GM12878 (cell line): Measurements from ENCODE around the gene MAGI2. TPM values are rescaled to one million over a fixed set of nuclear protein-coding genes. Genes with fewer than 3 reads are reported as not detected.

Experiments
- ATAC-seq: fragments of 200-7000 bp; cut with Tn5 transposase; 3 replicates; pipeline ENCODE4 v1.9.1; 2020; ENCODE audit warnings: mild to moderate bottlenecking, moderate library complexity
- BruUV-seq: library from RNA; stranded (reverse); fragments of 400-500 nt; replicated peaks from 2 replicates; lab custom pipeline; 2021; lab: Mats Ljungman, UMichigan
- CTCF ChIA-PET: fragments of 300-600 bp; sonication (Branson Sonifier 250); formaldehyde crosslinking; extraction: SDS; loops from one replicate; lab custom pipeline; 2021; ENCODE audit warnings: inconsistent platforms; lab: Yijun Ruan, JAX
- POLR2A ChIA-PET: fragments of 350-600 bp; formaldehyde crosslinking; extraction: SDS; loops from one replicate; lab custom pipeline; 2021; ENCODE audit warnings: inconsistent platforms; lab: Charles Lee
- RAD21 ChIA-PET: fragments of 300-600 bp; sonication (Branson Sonifier 250); formaldehyde crosslinking; loops from one replicate; lab custom pipeline; 2023; ENCODE audit warnings: antibody characterized with exemption; ENCODE audit not compliant: unreplicated experiment; lab: Charles Lee
- SMC1A ChIA-PET: fragments of 300-600 bp; sonication (Branson Sonifier 250); formaldehyde crosslinking; loops from one replicate; lab custom pipeline; 2023; ENCODE audit not compliant: unreplicated experiment, uncharacterized antibody; lab: Charles Lee
- DNase-seq: peaks from one replicate; pipeline ENCODE4 v3.0.0-alpha.2; 2011; ENCODE audit warnings: low read depth, low spot score
- FAIRE-seq: peaks from 3 replicates; lab custom pipeline; 2011; peaks lifted over from hg19 to GRCh38; lab: Jason Lieb, UNC
- H2AFZ ChIP-seq: 2 replicates; pipeline ENCODE4 v1.6.0; 2011; ENCODE audit warnings: low read depth, low read length, control low read depth; ENCODE audit not compliant: control insufficient read depth
- H3K27ac ChIP-seq: 2 replicates; pipeline ENCODE4 v1.5.1; 2011; ENCODE audit warnings: control low read depth; ENCODE audit not compliant: control insufficient read depth, insufficient read depth
- H3K27me3 ChIP-seq, 2 experiments: replicated peaks in 1 of 2; 2 replicates each; pipeline versions ENCODE4 v1.6.0 to v1.6.1; 2011; ENCODE audit warnings: low read length in 1 of 2; ENCODE audit not compliant: control insufficient read depth in 2 of 2, insufficient read depth in 2 of 2
- H3K36me3 ChIP-seq, 2 experiments: 2 replicates each; pipeline ENCODE4 v1.5.1; 2011; ENCODE audit warnings: low read length in 1 of 2; ENCODE audit not compliant: control insufficient read depth in 2 of 2, insufficient read depth in 2 of 2
- H3K4me1 ChIP-seq: 2 replicates; pipeline ENCODE4 v1.6.1; 2011; ENCODE audit warnings: mild to moderate bottlenecking, low read length, moderate library complexity, mixed read lengths; ENCODE audit not compliant: control insufficient read depth, insufficient read depth
- H3K4me2 ChIP-seq: 2 replicates; pipeline ENCODE4 v1.6.0; 2011; ENCODE audit warnings: control low read depth; ENCODE audit not compliant: control insufficient read depth, insufficient read depth
- H3K4me3 ChIP-seq: fragments of 200-600 bp; sonication (generic); 2 replicates; pipeline ENCODE4 v1.5.1; 2016
- H3K79me2 ChIP-seq: 2 replicates; pipeline ENCODE4 v1.6.0; 2011; ENCODE audit warnings: low read length; ENCODE audit not compliant: control insufficient read depth, insufficient read depth
- H3K9ac ChIP-seq: 2 replicates; pipeline ENCODE4 v1.8.0; 2011; ENCODE audit warnings: low read length, control low read depth, mixed read lengths; ENCODE audit not compliant: control insufficient read depth, insufficient read depth
- H3K9me3 ChIP-seq: replicated peaks from 3 replicates; pipeline ENCODE4 v1.5.1; 2011; ENCODE audit warnings: mild to moderate bottlenecking, low read length; ENCODE audit not compliant: control insufficient read depth, insufficient read depth
- H4K20me1 ChIP-seq: 2 replicates; pipeline ENCODE4 v1.6.0; 2011; ENCODE audit not compliant: control insufficient read depth, insufficient read depth
- BRCA1 ChIP-seq: IDR thresholded peaks from 2 replicates; pipeline ENCODE4 v1.6.1; 2011; ENCODE audit warnings: low read depth, low read length, improper control_type of control experiment
- CHD4 ChIP-seq: fragments of 200-600 bp; sonication (generic); IDR thresholded peaks from 2 replicates; pipeline ENCODE4 v1.6.1; 2016; ENCODE audit warnings: mild to moderate bottlenecking
- CREM ChIP-seq: IDR thresholded peaks from 2 replicates; pipeline ENCODE4 v1.6.1; 2014; ENCODE audit warnings: antibody characterized with exemption, low read depth
- ETV6 ChIP-seq, 2 experiments: fragments of 450-650 bp in 1 of 2; IDR thresholded peaks in 1 of 2; conservative IDR thresholded peaks in 1 of 2; 2 replicates each; pipeline ENCODE4 v1.6.1; 2014; ENCODE audit warnings: antibody characterized with exemption in 1 of 2, borderline replicate concordance in 1 of 2, low read depth in 1 of 2, mild to moderate bottlenecking in 1 of 2, moderate library complexity in 1 of 2
- IRF4 ChIP-seq: IDR thresholded peaks from 2 replicates; pipeline ENCODE4 v1.6.1; 2011; ENCODE audit warnings: low read depth, low read length
- MEF2B ChIP-seq: fragments of 450-650 bp; IDR thresholded peaks from 2 replicates; pipeline ENCODE4 v1.6.1; 2018; ENCODE audit warnings: mild to moderate bottlenecking, moderate library complexity; ENCODE audit not compliant: partially characterized antibody, poor library complexity, severe bottlenecking
- MYC ChIP-seq: IDR thresholded peaks from 2 replicates; pipeline ENCODE4 v1.6.1; 2011; ENCODE audit warnings: mild to moderate bottlenecking, low read length, moderate library complexity, inconsistent platforms; ENCODE audit not compliant: insufficient read depth, insufficient replicate concordance, insufficient read length, severe bottlenecking
- NBN ChIP-seq: fragments of 450-650 bp; IDR thresholded peaks from 2 replicates; pipeline ENCODE4 v1.6.1; 2016
- RCOR1 ChIP-seq: conservative IDR thresholded peaks from 2 replicates; pipeline ENCODE4 v1.6.1; 2012; ENCODE audit warnings: low read depth, low read length, improper control_type of control experiment
- SP1 ChIP-seq: IDR thresholded peaks from one replicate; pipeline ENCODE4 v1.6.1; 2011; ENCODE audit warnings: low read depth, low read length
- SPI1 ChIP-seq: IDR thresholded peaks from 2 replicates; pipeline ENCODE4 v1.6.1; 2011; ENCODE audit warnings: low read depth, mild to moderate bottlenecking, low read length, moderate library complexity, borderline replicate concordance; ENCODE audit not compliant: insufficient read depth
- ZNF217 ChIP-seq: fragments of 450-650 bp; IDR thresholded peaks from 2 replicates; pipeline ENCODE4 v1.6.1; 2017; ENCODE audit warnings: antibody characterized with exemption, mild to moderate bottlenecking
- WGBS: methylation state at CpG from one replicate; pipeline ENCODE4 v1.1.6; 2016; ENCODE audit warnings: low lambda C conversion rate; ENCODE audit not compliant: insufficient replicate concordance, insufficient coverage; ENCODE audit errors: missing lambda C conversion rate; 5-methylcytosine and 5-hydroxymethylcytosine counted together
- in situ Hi-C: fragments of 300-500 bp; cut with MboI; formaldehyde crosslinking; loops from 9 replicates; pipeline ENCODE4 v1.14.3; 2018; ENCODE audit warnings: mixed read lengths
- intact Hi-C: fragments of 100-400 bp; cut with micrococcal nuclease; formaldehyde crosslinking; loops from one replicate; pipeline ENCODE4 v1.14.2; 2022; ENCODE audit not compliant: unreplicated experiment
- polyA plus RNA-seq, 11 experiments: library from polyadenylated mRNA; depleted of rRNA in 4 of 11; unstranded in 6 of 11; stranded (reverse) in 5 of 11; fragments of >200 nt; fragmentation: Nextera tagmentation in 4 of 11; fragmentation: Illumina TruSeq in 1 of 11; extraction: Ambion mirVana in 4 of 11; extraction: Trizol in 1 of 11; gene quantifications; 1 replicate in 1 of 11; 2 replicates in 10 of 11; pipeline versions ENCODE4 v1.2.1 to v1.2.3, GENCODE V29; 2011 to 2016; ENCODE audit warnings: inconsistent platforms in 2 of 11, missing spikeins in 2 of 11, low read depth in 1 of 11
- total RNA-seq, 4 experiments: library from RNA; depleted of rRNA in 3 of 4; stranded (reverse); fragments of >200 nt in 3 of 4; fragmentation: Illumina TruSeq in 1 of 4; extraction: Trizol in 1 of 4; gene quantifications; 2 replicates each; pipeline versions ENCODE4 v1.2.1 to v1.2.3, GENCODE V29; 2013 to 2021
- TF ChIP-seq, protein P1 (sequence below): IDR thresholded peaks from 2 replicates; pipeline ENCODE4 v1.6.1; 2011; ENCODE audit warnings: borderline replicate concordance, low read depth, mild to moderate bottlenecking, moderate library complexity, mixed read lengths, low read length; ENCODE audit not compliant: insufficient read depth; ENCODE audit errors: extremely low read length
- TF ChIP-seq, protein P2 (sequence below): fragments of 450-650 bp; IDR thresholded peaks from 2 replicates; pipeline ENCODE4 v1.6.1; 2014; ENCODE audit warnings: mild to moderate bottlenecking
- TF ChIP-seq, protein P3 (sequence below): fragments of 450-650 bp; IDR thresholded peaks from 2 replicates; pipeline ENCODE4 v1.6.1; 2016; ENCODE audit warnings: mild to moderate bottlenecking, moderate library complexity, borderline replicate concordance
- TF ChIP-seq, protein P4 (sequence below): IDR thresholded peaks from 2 replicates; pipeline ENCODE4 v1.6.1; 2012; ENCODE audit warnings: low read depth, low read length, improper control_type of control experiment

The MAGI2 gene
- total and polyA plus RNA-seq, 10 of the 15 experiments (the other 5 are each of a cell fraction or from before 2014, with no cell fraction given) = 0.01 to 0.31 (median 0.05) TPM; not detected in 2

DNA sequence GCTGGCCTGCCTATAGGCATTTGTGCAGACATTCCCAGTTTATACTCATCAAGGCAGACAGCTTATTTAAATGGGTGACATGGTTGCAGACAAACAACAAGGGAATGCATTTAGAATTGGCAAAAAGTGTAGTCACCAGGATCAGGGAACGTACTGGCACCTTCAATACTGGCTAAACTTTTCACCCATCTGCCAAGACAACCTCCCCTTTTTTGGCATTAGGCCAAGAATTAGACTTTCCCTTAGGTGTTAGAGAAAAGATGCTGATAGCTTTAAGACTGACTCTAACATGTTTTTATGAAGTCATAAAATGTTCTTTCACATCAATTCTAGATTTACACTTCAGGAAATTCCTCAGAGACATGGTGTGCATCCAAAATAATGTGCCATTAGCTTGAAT is 1289.0 kb downstream of the MAGI2 start (continued):
- TF ChIP-seq, protein P1, sequence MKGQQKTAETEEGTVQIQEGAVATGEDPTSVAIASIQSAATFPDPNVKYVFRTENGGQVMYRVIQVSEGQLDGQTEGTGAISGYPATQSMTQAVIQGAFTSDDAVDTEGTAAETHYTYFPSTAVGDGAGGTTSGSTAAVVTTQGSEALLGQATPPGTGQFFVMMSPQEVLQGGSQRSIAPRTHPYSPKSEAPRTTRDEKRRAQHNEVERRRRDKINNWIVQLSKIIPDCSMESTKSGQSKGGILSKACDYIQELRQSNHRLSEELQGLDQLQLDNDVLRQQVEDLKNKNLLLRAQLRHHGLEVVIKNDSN = no peak

DNA sequence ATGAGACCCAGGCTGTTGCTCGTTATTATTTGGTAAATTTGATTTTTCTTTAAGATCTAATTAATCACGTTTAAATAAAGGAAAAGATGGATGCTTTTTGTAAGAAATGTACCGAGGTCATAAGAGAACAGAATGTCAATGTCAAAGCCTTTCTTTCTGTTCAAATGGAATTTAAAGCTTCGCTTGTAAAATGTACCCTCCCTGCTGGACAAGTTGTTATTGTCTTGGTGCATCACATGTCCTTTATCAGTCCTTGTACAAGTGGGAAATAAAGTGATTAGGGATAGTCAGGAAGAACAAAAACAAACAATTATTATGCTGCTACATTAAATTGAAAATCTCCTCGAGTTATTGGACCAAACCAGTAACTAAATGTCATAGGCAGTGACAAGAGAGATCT is 1291.7 kb downstream of the MAGI2 start:
- 14% methylated on average over 5 of the region's 5 CpGs for WGBS

More for the DNA sequence above, 1291.7 kb downstream of the MAGI2 start:
- H2AFZ ChIP-seq = no peak overlapping the region
- no peaks in the 10 kb centered on the region for H3K79me2 ChIP-seq
- H3K4me3 ChIP-seq = no peak overlapping the region
- POLR2A ChIA-PET = no interaction called here
- BruUV-seq = no TSS peak
- no peaks in the 10 kb centered on the region for H3K4me1 ChIP-seq
- FAIRE-seq (no peak), DNase-seq (no peak), ATAC-seq (no peak)
- no peak overlapping the region for H3K9ac ChIP-seq
- intact Hi-C loops = no loop called here
- CTCF ChIA-PET = no interaction called here
- no peaks in the 10 kb centered on the region for H4K20me1 ChIP-seq
- no peaks in the 10 kb centered on the region for H3K36me3 ChIP-seq
- RAD21 ChIA-PET = no interaction called here
- TF ChIP-seq MEF2B (no peak), CHD4 (no peak), CREM (no peak), BRCA1 (no peak), SP1 (no peak), ZNF217 (no peak), ETV6 (conservative IDR thresholded peaks at IDR 0.05 in 1 of 2, IDR thresholded peaks at IDR 0.05 in 1 of 2; ENCODE audit: borderline replicate concordance in 1 of 2, low read depth in 1 of 2) (no peak), MYC (no peak), IRF4 (no peak), SPI1 (no peak), NBN (no peak), RCOR1 (no peak)
- TF ChIP-seq, protein P2, sequence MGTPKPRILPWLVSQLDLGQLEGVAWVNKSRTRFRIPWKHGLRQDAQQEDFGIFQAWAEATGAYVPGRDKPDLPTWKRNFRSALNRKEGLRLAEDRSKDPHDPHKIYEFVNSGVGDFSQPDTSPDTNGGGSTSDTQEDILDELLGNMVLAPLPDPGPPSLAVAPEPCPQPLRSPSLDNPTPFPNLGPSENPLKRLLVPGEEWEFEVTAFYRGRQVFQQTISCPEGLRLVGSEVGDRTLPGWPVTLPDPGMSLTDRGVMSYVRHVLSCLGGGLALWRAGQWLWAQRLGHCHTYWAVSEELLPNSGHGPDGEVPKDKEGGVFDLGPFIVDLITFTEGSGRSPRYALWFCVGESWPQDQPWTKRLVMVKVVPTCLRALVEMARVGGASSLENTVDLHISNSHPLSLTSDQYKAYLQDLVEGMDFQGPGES = no peak
- TF ChIP-seq, protein P3, sequence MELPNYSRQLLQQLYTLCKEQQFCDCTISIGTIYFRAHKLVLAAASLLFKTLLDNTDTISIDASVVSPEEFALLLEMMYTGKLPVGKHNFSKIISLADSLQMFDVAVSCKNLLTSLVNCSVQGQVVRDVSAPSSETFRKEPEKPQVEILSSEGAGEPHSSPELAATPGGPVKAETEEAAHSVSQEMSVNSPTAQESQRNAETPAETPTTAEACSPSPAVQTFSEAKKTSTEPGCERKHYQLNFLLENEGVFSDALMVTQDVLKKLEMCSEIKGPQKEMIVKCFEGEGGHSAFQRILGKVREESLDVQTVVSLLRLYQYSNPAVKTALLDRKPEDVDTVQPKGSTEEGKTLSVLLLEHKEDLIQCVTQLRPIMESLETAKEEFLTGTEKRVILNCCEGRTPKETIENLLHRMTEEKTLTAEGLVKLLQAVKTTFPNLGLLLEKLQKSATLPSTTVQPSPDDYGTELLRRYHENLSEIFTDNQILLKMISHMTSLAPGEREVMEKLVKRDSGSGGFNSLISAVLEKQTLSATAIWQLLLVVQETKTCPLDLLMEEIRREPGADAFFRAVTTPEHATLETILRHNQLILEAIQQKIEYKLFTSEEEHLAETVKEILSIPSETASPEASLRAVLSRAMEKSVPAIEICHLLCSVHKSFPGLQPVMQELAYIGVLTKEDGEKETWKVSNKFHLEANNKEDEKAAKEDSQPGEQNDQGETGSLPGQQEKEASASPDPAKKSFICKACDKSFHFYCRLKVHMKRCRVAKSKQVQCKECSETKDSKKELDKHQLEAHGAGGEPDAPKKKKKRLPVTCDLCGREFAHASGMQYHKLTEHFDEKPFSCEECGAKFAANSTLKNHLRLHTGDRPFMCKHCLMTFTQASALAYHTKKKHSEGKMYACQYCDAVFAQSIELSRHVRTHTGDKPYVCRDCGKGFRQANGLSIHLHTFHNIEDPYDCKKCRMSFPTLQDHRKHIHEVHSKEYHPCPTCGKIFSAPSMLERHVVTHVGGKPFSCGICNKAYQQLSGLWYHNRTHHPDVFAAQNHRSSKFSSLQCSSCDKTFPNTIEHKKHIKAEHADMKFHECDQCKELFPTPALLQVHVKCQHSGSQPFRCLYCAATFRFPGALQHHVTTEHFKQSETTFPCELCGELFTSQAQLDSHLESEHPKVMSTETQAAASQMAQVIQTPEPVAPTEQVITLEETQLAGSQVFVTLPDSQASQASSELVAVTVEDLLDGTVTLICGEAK = no peak
- TF ChIP-seq, protein P4, sequence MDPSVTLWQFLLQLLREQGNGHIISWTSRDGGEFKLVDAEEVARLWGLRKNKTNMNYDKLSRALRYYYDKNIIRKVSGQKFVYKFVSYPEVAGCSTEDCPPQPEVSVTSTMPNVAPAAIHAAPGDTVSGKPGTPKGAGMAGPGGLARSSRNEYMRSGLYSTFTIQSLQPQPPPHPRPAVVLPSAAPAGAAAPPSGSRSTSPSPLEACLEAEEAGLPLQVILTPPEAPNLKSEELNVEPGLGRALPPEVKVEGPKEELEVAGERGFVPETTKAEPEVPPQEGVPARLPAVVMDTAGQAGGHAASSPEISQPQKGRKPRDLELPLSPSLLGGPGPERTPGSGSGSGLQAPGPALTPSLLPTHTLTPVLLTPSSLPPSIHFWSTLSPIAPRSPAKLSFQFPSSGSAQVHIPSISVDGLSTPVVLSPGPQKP = no peak
- SMC1A ChIA-PET = no interaction called here
- no peak overlapping the region for H3K4me2 ChIP-seq
- peaks cover 0 to 2% of the 10 kb centered on the region in 2 experiments; a peak in 2 of 4 replicates for H3K27me3 ChIP-seq
- in situ Hi-C loops = no loop called here
- no peak overlapping the region for H3K27ac ChIP-seq
- no peaks in the 10 kb centered on the region for H3K9me3 ChIP-seq
